WTC11 (cell line): Measurements from ENCODE around the gene ZNF577. TPM values are rescaled to one million over a fixed set of nuclear protein-coding genes. Genes with fewer than 3 reads are reported as not detected.

Experiments
- ATAC-seq: fragments of 200-7000 bp; cut with Tn5 transposase; 2 replicates; pipeline ENCODE4 v1.10.0; 2021; ENCODE audit warnings: mild to moderate bottlenecking, moderate library complexity
- CTCF ChIA-PET: fragments of 300-600 bp; sonication (Branson Sonifier 250); formaldehyde crosslinking; loops from one replicate; lab custom pipeline; 2021; ENCODE audit warnings: antibody characterized with exemption; lab: Charles Lee
- POLR2A ChIA-PET: fragments of 350-600 bp; sonication (Branson Sonifier 250); formaldehyde crosslinking; loops from one replicate; lab custom pipeline; 2021; ENCODE audit warnings: antibody characterized with exemption; lab: Charles Lee
- DNase-seq: peaks from one replicate; pipeline ENCODE4 v3.0.0; 2021; ENCODE audit warnings: low spot score
- H3K27ac Mint-ChIP-seq: 2 replicates; pipeline ENCODE4 v1.8.0; 2021; ENCODE audit warnings: mixed read lengths
- H3K27me3 Mint-ChIP-seq: 2 replicates; pipeline ENCODE4 v1.8.0; 2021; ENCODE audit warnings: low read depth, mild to moderate bottlenecking, moderate library complexity, mixed read lengths
- H3K36me3 Mint-ChIP-seq: 2 replicates; pipeline ENCODE4 v1.8.0; 2021; ENCODE audit warnings: mixed read lengths
- H3K4me1 Mint-ChIP-seq: 2 replicates; pipeline ENCODE4 v1.8.0; 2022; ENCODE audit warnings: mixed read lengths
- H3K4me3 Mint-ChIP-seq: 2 replicates; pipeline ENCODE4 v1.8.0; 2021; ENCODE audit warnings: mild to moderate bottlenecking, moderate library complexity, mixed read lengths
- H3K9me3 Mint-ChIP-seq: 2 replicates; pipeline ENCODE4 v1.8.0; 2021; ENCODE audit warnings: mixed read lengths
- CBFB ChIP-seq: sonication (generic); formaldehyde crosslinking; IDR thresholded peaks from 2 replicates; pipeline ENCODE4 v1.8.1; 2022; ENCODE audit warnings: mild to moderate bottlenecking, low read depth, missing genetic modification reagents
- CREM ChIP-seq: sonication (generic); formaldehyde crosslinking; IDR thresholded peaks from 2 replicates; pipeline ENCODE4 v1.8.1; 2022; ENCODE audit warnings: mild to moderate bottlenecking, missing genetic modification reagents, moderate library complexity
- ESRRA ChIP-seq: sonication (generic); formaldehyde crosslinking; IDR thresholded peaks from 2 replicates; pipeline ENCODE4 v1.8.1; 2022; ENCODE audit warnings: mild to moderate bottlenecking, missing genetic modification reagents, borderline replicate concordance
- ETV6 ChIP-seq: sonication (generic); formaldehyde crosslinking; IDR thresholded peaks from 2 replicates; pipeline ENCODE4 v1.8.1; 2022; ENCODE audit warnings: mild to moderate bottlenecking, missing genetic modification reagents
- FOXK1 ChIP-seq: sonication (generic); formaldehyde crosslinking; IDR thresholded peaks from 2 replicates; pipeline ENCODE4 v1.8.0; 2022; ENCODE audit warnings: mild to moderate bottlenecking, moderate library complexity, missing genetic modification reagents
- HMGXB4 ChIP-seq: sonication (generic); formaldehyde crosslinking; IDR thresholded peaks from 2 replicates; pipeline ENCODE4 v1.8.1; 2023; ENCODE audit warnings: mild to moderate bottlenecking, moderate library complexity, missing genetic modification reagents
- KAT7 ChIP-seq: sonication (generic); formaldehyde crosslinking; IDR thresholded peaks from 2 replicates; pipeline ENCODE4 v1.8.1; 2023; ENCODE audit warnings: missing genetic modification reagents, mild to moderate bottlenecking, borderline replicate concordance
- NR3C1 ChIP-seq: sonication (generic); formaldehyde crosslinking; conservative IDR thresholded peaks from 2 replicates; pipeline ENCODE4 v1.8.1; 2023; ENCODE audit warnings: low read depth, mild to moderate bottlenecking, missing genetic modification reagents
- OVOL2 ChIP-seq: fragments of 250-450 bp; sonication (Bioruptor Pico); IDR thresholded peaks from 2 replicates; pipeline ENCODE4 v1.9.0; 2021; ENCODE audit warnings: mild to moderate bottlenecking, borderline replicate concordance
- PREB ChIP-seq: sonication (generic); formaldehyde crosslinking; IDR thresholded peaks from 2 replicates; pipeline ENCODE4 v1.8.1; 2022; ENCODE audit warnings: mild to moderate bottlenecking, missing genetic modification reagents, moderate library complexity, borderline replicate concordance
- ZNF317 ChIP-seq: sonication (generic); formaldehyde crosslinking; IDR thresholded peaks from 2 replicates; pipeline ENCODE4 v1.8.1; 2023; ENCODE audit warnings: low read depth, mild to moderate bottlenecking, moderate library complexity, missing genetic modification reagents, borderline replicate concordance
- ZNF423 ChIP-seq: fragments of 250-450 bp; sonication (Bioruptor Pico); IDR thresholded peaks from 2 replicates; pipeline ENCODE4 v2.1.2; 2022; ENCODE audit warnings: mild to moderate bottlenecking, moderate library complexity
- ZNF425 ChIP-seq: fragments of 250-450 bp; sonication (Bioruptor Pico); conservative IDR thresholded peaks from 2 replicates; pipeline ENCODE4 v1.9.0; 2021; ENCODE audit warnings: mild to moderate bottlenecking
- ZNF532 ChIP-seq: fragments of 250-450 bp; sonication (Bioruptor Pico); IDR thresholded peaks from 2 replicates; pipeline ENCODE4 v1.9.0; 2021; ENCODE audit warnings: mild to moderate bottlenecking, borderline replicate concordance
- total RNA-seq: library from RNA; stranded (reverse); gene quantifications from 3 replicates; pipeline ENCODE4 v1.2.3, GENCODE V29; 2021
- TF ChIP-seq, protein P1 (sequence below): sonication (generic); formaldehyde crosslinking; IDR thresholded peaks from 2 replicates; pipeline ENCODE4 v1.8.1; 2023; ENCODE audit warnings: mild to moderate bottlenecking, missing genetic modification reagents
- TF ChIP-seq, protein P2 (sequence below): fragments of 250-450 bp; sonication (Bioruptor Pico); IDR thresholded peaks from 2 replicates; pipeline ENCODE4 v1.8.0; 2021; ENCODE audit warnings: mild to moderate bottlenecking
- TF ChIP-seq, protein P3 (sequence below): sonication (generic); formaldehyde crosslinking; IDR thresholded peaks from 2 replicates; pipeline ENCODE4 v1.8.1; 2023; ENCODE audit warnings: mild to moderate bottlenecking, missing genetic modification reagents, moderate library complexity

The ZNF577 gene
- total RNA-seq, 1 experiment from 2014 or later = 45.2 TPM

DNA sequence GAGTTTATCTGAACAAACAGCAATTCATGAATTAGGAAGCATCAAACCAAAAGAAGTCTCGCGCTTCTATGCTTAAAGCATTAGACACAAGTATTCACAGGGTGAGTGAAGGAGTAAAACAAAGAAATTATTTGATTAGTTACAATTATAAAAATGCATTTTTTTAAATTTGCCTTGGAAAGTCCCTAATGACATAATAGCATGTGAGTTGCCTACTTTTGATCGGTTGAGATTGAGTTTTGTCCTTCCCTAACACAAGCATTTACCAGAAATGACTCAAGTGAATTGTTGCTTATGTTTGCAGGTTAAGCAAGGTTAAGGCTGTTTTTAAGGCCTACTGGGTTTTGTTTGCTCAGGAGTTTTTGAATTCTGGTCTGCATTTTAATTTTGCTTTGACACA is 17.5 kb upstream of the ZNF577 start:
- POLR2A ChIA-PET = no interaction called here
- Mint-ChIP-seq H3K4me1 (peaks cover 72% of the 10 kb centered on the region), H3K27ac (peak overlapping the region; percentile 100), H3K27me3 (no peaks in the 10 kb centered on the region), H3K4me3 (peak overlapping the region; percentile 99), H3K9me3 (peaks cover 20% of the 10 kb centered on the region), H3K36me3 (peaks cover 54% of the 10 kb centered on the region)
- no peak for TF ChIP-seq NR3C1 (CRISPR knock-in tag)
- TF ChIP-seq, protein P1, sequence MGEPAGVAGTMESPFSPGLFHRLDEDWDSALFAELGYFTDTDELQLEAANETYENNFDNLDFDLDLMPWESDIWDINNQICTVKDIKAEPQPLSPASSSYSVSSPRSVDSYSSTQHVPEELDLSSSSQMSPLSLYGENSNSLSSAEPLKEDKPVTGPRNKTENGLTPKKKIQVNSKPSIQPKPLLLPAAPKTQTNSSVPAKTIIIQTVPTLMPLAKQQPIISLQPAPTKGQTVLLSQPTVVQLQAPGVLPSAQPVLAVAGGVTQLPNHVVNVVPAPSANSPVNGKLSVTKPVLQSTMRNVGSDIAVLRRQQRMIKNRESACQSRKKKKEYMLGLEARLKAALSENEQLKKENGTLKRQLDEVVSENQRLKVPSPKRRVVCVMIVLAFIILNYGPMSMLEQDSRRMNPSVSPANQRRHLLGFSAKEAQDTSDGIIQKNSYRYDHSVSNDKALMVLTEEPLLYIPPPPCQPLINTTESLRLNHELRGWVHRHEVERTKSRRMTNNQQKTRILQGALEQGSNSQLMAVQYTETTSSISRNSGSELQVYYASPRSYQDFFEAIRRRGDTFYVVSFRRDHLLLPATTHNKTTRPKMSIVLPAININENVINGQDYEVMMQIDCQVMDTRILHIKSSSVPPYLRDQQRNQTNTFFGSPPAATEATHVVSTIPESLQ (CRISPR knock-in tag) = no peak
- TF ChIP-seq OVOL2 (CRISPR knock-in tag) = no peak
- TF ChIP-seq ZNF423 (CRISPR knock-in tag) = no peak
- no peak for TF ChIP-seq FOXK1 (CRISPR knock-in tag)
- no peak for TF ChIP-seq CREM (CRISPR knock-in tag)
- TF ChIP-seq ETV6 (CRISPR knock-in tag) = no peak
- TF ChIP-seq PREB (CRISPR knock-in tag) = no peak
- no peak for TF ChIP-seq KAT7 (CRISPR knock-in tag)
- TF ChIP-seq, protein P2, sequence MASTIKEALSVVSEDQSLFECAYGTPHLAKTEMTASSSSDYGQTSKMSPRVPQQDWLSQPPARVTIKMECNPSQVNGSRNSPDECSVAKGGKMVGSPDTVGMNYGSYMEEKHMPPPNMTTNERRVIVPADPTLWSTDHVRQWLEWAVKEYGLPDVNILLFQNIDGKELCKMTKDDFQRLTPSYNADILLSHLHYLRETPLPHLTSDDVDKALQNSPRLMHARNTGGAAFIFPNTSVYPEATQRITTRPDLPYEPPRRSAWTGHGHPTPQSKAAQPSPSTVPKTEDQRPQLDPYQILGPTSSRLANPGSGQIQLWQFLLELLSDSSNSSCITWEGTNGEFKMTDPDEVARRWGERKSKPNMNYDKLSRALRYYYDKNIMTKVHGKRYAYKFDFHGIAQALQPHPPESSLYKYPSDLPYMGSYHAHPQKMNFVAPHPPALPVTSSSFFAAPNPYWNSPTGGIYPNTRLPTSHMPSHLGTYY (CRISPR knock-in tag) = no peak
- TF ChIP-seq ZNF425 (CRISPR knock-in tag) = no peak
- TF ChIP-seq HMGXB4 = no peak
- TF ChIP-seq ESRRA = no peak
- no peak for TF ChIP-seq ZNF317 (CRISPR knock-in tag)
- TF ChIP-seq, protein P3, sequence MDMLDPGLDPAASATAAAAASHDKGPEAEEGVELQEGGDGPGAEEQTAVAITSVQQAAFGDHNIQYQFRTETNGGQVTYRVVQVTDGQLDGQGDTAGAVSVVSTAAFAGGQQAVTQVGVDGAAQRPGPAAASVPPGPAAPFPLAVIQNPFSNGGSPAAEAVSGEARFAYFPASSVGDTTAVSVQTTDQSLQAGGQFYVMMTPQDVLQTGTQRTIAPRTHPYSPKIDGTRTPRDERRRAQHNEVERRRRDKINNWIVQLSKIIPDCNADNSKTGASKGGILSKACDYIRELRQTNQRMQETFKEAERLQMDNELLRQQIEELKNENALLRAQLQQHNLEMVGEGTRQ (CRISPR knock-in tag) = no peak
- TF ChIP-seq ZNF532 = no peak
- TF ChIP-seq CBFB (CRISPR knock-in tag) = no peak
- DNase-seq (no peak), ATAC-seq (no peak)
- CTCF ChIA-PET = no interaction called here
